ENCODE results near the gene ZKSCAN1.
A peak's percentile ranks its signal among the peaks of the same experiment; 100 is the strongest.
"Not testable (repeated sequence)": the region's sequence is repeated elsewhere in the genome, so short reads cannot be mapped to it uniquely, and the experiment has no call there.

ZKSCAN1 gene

DNA sequence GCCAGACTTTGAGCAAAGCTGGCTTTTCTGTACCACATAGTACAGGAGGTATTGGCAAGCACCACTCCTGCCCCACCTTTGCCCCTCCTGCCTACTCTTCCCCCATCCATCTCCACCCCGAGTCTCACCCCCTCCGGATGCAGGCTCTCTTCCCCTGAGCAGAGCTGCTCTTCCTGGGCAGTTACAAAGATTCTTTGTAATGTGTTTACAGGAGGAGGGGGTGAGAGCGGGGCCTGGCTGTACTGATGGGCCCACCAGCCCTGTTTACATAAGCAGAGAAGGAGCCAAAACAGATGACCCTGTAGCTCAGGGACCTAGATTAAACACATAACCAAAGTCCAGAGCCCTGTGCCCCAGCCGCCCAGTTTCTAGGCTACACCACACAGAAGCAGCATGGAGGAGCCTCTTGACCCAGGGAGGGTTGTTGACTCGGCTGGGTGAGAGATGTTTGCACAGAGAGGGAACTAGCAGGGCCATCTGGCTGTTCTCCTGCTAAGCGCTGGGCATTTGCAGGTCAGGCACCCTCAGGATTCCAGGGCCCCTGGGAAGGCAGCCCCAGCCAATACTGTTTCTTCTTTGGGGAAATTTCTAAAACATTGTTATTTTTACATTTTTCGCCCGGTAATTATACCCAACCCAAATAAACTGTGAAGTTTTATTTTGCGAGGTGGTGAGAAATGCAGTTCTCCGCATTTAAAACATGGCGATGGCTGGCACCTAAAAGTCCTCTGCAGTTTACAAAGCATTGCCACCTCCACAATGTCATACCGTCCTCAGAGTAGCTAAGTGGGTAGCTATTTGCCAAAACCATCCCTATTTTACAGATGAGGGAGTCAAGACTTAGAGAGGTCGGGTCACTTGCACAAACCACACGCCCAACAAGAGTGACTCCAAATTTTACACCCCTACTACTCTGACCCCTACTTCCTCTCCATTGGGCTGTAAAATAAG is 11.4 kb upstream of the ZKSCAN1 start:
- DNase-seq: peak; percentile 87

DNA sequence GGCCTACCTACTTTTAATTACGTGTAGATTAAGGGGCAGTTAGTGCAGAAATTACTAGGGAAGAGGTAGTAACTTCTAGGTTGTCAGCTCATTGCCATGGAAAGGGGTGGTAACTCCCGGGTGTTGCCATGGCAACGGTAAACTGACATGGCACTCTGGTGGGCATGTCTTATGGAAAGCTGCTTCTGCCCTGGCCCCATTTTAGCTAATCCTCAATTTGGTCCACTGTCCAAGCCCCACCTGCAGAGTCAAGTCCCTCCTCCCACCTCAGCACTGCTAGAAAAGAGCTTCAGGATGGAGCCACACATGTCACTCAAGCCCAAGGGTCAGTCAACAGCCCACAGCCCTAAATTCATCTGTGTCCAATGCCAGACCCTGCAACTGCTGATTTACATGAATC is 7.5 kb upstream of the ZKSCAN1 start:
- no peak for DNase-seq

DNA sequence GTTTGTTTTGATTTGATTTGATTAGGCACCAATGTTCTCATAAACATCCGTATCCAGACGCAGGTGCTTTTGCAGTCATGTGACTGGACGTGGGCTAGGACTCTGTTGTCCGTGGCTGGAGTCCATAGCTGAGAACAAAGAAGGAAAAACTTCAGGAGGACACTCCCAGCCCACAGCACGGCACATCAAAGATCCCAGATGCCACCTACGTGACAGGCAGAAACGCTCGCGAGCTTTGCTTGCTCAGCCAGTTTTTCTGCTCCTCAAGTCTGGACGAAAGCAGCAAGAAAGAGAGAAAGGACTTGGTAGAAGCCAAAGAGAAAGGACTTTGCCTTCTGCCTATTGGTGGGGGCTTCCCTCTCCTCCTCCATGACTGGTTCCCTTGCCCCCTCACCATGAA is 6.9 kb upstream of the ZKSCAN1 start:
- no peak for DNase-seq

DNA sequence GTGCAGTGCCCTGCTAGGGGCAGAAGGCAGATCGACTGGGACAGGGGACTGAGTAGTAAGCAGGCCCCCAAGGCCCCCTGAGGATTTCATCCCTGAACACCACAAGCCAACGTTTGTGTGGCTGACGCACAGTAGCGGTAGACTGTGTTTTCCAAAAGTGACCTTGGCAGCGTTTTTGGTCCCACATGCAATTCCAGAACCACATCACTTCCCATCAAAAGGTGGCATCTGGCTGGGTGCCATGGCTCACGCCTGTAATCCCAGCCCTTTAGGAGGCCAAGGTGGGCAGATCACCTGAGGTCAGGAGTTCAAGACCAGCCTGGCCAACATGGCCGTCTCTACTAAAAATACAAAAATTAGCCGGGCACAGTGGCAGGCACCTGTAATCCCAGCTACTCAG is 5.4 kb upstream of the ZKSCAN1 start:
- DNase-seq: not testable (repeated sequence)

DNA sequence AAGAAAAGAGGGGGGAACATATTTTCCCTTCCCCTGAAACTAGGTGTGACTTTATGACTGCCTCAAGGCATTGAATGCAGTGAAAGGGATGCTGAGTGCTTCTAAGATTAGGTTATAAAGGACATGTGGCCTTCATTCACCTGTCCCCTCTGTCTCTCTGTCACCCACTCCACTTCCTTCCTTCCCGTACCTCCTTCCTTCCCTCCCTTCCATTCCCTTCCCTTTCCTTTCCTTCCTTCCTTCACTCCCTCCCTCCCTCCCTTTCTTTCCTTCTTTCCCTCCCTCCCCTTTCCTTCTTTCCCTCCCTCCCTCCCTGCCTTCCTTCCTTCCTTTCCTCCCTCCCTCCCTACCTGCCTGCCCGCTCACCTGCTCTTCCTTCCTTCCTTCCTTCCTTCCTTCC is 4.5 kb upstream of the ZKSCAN1 start:
- DNase-seq: no peak

DNA sequence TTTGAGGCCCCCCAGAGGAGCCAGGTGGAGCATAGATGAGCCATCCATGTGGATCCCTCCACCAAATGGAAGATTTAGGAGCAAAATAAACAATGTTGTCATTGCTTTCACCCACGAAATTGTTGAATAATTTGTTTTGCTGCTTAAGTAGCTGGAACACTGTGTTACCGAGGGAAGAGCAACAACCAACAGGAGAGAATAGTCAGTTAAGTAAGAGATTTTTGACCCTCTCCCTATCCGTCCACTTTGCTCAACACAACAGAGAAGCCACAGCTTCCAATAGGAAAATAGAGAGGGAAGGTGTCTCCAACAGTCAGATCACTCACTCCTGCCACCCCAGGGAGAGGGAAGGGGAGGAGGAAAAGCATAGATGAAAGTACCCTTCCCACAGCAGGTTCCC is 3.9 kb upstream of the ZKSCAN1 start:
- DNase-seq: no peak

DNA sequence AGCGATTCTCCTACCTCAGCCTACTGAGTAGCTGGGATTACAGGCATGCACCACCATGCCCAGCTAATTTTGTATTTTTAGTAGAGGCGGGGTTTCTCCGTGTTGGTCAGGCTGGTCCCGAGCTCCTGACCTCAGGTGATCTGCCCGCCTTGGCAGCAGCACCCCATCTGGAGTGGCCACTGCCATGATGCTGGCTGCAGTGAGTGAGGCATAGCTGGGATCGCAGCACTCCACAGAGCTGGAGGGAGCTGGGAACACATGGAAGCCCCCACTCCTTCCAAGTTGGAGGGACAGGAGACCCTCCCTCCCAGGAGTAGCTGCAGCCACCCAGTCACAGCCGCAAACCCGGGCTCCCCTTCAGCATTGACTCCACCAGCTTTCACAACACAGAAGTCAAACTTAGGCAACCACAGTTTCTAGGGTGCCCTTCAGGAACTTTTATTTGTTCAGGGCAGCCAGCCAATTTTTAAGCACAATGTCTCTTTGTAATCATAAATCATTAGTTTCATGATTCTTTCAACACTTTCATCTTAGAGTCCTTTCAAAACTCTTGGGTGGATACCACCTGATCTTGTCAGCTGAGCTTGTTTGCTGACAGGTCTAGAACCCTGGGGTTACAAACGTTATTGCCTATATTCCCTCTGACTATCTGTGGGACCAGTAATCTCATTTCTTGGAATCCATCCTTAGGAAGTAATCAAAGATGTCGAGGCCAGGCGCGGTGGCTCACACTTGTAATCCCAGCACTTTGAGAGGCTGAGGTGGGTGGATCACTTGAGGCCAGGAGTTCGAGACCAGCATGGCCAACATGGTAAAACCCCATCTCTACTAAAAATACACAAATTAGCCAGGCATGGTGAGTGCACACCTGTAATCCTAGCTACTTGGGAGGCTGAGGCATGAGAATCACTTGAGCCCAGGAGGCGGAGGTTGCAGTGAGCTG is 2.7 kb upstream of the ZKSCAN1 start:
- not testable (repeated sequence) for DNase-seq

DNA sequence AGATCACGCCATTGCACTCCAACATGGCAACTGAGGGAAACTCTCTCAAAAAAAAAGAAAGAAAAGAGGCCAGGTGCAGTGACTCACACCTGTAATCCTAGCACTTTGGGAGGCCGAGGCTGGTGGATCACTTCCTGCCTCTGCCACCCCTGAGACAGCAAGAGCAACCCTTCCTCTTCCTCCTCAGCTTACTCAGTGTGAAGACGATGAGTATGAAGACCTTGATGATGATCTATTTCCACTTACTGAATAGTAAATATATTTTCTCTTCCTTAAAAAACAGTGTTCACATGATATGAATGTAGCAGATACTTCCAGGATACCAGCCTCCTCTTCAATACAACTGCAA is 2.1 kb upstream of the ZKSCAN1 start:
- no peak for DNase-seq

DNA sequence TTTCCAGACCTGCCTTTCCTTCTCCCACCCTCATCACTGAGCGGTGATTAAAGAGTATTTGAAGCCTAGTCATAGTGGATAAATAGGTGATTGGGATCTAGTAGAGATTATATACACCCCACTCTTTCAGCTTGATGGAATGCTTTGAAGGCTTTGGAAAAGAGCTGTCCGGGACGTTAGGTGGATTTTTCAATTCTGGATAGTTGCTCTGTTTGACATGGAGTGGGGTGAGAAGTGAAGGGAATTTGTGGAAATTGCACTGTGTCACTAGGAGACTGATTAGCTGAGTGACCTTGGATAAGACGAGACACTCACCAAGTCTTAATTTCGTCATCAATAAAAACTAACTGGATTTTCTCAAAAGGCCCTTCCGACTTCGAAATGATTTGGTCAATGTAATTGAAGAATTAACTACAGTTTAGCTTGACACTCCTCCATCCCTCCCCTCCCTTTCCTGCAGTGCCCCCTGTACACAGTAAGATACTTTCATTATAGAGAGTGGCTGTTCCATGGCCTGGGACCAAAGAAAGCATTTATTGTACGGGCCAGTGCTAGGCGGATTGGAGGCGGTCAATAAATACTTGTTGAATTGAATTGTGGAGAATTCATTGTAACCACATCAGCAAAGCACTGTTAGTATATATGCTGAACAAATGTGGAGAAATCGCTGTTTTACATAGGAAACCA is 962 bp downstream of the ZKSCAN1 start:
- DNase-seq: no peak

DNA sequence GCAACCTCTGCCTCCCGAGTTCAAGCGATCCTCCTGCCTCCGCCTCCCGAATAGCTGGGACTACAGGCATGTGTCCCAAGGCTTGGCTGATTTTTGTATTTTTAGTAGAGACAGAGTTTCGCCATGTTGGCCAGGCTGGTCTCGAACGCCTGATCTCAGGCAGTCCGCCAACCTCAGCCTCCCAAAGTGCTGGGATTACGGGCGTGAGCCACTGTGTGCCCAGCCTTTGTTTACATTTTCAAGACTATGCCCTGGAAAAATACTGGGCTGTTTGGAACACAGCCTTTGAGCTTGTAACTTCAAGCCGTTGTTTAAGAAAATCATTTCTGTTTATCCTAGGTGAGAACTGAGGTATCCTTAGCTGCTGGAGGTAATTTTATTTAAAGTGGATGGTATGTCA is 1.9 kb downstream of the ZKSCAN1 start:
- no peak for DNase-seq

DNA sequence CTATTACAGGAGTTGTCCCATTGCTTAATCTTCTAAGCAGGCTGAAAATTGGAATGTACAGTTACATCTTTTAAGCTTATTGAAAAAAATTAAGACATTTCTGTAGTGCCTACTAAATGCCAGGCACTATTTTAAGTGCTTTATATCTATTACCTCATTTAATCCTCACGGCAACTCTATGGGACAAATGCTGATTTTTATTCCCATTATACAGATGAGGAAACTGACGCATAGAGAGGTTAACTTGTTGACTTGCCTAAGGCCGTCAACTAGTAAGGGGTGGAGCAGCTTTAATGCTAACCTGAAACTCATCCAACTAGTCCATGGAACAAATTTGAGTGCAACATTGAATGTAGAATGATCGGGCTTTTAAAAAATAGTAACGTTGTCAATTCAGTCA is 2.5 kb downstream of the ZKSCAN1 start:
- no peak for DNase-seq

DNA sequence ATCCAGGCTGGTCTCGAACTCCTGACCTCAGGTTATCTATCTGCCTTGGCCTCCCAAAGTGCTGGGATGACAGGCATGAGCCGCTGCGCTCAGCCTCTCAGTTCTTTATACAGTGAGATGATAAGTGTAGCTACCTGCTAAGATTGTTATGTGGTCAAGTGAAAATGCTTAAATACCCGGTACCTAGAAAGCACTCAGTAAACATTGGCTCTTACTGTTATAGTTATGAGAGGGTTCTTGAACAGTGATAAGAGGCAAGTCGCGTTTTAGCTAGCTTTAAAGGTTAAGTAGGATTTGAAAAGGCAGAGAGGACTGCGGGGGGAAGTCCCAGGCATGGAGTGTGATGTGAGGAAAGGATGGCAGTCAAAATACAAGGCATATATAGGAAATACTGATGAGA is 4.5 kb downstream of the ZKSCAN1 start:
- DNase-seq: no peak

DNA sequence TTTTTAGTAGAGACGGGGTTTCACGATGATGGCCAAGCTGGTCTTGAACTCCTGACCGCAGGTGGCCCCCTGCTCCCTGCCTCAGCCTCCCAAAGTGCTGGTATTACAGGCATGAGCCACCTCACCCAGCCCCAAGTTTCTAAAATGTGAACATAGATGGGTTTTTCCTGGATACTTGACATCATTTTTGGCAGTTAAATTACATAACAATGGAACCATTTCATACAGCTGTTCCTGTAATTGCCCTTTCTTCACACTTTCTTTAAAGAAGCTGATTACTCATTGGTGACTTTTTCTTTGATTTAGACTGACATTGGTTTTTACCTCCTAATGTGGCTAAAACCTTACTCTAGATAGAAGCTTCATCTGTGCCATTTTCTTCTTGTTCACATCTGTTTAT is 5.9 kb downstream of the ZKSCAN1 start:
- DNase-seq: no peak

DNA sequence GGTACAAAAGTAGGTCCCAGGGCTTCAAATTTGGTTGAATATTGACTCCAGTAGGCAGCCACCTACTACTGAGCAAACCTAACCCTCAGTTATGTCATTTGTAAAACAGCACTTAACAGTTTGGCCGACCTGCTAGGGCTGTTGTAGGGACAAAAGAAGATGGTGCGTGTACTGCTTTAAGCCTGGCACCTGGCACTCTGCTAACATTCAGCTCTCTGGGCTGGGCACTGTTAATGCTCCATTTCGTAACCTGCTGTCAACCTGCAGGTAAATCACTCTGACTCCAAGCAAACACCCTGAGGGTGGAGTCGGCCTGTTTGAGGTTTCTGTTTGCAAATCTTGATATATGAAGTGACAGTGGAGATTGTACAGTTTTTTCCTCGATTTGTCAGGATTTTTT is 7.2 kb downstream of the ZKSCAN1 start:
- DNase-seq: no peak

DNA sequence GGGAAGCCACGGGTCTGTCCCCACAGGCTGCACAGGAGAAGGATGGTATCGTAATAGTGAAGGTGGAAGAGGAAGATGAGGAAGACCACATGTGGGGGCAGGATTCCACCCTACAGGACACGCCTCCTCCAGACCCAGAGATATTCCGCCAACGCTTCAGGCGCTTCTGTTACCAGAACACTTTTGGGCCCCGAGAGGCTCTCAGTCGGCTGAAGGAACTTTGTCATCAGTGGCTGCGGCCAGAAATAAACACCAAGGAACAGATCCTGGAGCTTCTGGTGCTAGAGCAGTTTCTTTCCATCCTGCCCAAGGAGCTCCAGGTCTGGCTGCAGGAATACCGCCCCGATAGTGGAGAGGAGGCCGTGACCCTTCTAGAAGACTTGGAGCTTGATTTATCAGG is 8.1 kb downstream of the ZKSCAN1 start:
- DNase-seq: no peak

DNA sequence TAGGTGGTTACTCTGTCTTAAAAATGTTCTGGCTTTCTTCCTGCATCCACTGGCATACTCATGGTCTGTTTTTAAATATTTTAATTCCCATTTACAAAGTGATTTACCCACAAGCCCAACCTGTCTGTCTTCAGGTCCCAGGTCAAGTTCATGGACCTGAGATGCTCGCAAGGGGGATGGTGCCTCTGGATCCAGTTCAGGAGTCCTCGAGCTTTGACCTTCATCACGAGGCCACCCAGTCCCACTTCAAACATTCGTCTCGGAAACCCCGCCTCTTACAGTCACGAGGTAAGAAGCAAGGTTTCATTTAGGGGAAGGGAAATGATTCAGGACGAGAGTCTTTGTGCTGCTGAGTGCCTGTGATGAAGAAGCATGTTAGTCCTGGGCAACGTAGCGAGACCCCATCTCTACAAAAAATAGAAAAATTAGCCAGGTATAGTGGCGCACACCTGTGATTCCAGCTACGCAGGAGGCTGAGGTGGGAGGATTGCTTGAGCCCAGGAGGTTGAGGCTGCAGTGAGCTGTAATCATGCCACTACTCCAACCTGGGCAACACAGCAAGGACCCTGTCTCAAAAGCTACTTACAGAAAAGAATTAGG is 8.7 kb downstream of the ZKSCAN1 start:
- DNase-seq: no peak

DNA sequence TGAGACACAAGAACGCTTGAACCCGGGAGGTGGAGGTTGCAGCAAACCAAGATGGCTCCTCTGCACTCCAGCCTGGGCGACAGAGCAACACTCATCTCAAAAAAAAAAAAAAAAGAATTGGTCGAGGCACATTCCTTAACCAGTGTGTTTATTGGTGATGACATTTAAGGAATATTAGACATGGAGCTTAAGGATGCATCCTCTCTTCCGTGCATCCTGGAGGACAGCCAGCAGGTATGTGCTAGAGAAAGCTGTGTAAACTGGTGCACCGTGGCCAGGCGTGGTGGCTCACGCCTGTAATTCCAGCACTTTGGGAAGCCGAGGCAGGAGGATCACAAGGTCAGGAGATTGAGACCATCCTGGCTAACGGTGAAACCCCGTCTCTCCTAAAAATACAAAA is 11.8 kb downstream of the ZKSCAN1 start:
- no peak for DNase-seq

DNA sequence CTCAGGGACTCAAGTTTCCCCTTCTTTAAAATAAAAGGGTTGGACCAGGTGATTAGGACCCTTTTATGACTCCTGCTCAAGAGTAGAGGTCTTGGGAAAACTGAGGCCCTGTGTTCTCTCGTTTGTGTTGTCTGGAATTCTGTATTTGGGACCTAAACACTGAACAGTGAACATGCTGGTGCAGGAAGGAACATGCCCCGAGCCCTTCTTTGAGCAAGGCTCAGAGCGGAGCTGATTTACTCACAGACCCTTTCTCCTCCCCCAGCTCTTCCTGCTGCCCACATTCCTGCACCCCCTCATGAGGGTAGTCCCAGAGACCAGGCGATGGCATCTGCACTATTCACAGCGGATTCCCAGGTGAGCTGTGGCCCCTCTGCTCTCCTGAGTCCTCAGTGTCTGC is 14.2 kb downstream of the ZKSCAN1 start:
- no peak for DNase-seq

DNA sequence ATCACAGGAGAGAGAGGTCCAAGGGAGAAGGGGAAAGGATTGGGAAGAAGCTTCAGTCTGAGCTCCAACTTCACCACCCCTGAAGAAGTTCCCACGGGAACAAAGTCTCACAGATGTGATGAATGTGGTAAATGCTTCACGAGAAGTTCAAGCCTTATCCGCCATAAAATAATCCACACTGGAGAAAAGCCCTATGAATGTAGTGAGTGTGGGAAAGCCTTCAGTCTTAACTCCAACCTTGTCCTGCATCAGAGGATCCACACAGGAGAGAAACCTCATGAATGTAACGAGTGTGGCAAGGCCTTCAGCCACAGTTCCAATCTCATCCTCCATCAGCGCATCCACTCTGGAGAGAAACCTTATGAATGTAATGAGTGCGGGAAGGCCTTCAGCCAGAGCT is 18.1 kb downstream of the ZKSCAN1 start:
- DNase-seq: no peak

DNA sequence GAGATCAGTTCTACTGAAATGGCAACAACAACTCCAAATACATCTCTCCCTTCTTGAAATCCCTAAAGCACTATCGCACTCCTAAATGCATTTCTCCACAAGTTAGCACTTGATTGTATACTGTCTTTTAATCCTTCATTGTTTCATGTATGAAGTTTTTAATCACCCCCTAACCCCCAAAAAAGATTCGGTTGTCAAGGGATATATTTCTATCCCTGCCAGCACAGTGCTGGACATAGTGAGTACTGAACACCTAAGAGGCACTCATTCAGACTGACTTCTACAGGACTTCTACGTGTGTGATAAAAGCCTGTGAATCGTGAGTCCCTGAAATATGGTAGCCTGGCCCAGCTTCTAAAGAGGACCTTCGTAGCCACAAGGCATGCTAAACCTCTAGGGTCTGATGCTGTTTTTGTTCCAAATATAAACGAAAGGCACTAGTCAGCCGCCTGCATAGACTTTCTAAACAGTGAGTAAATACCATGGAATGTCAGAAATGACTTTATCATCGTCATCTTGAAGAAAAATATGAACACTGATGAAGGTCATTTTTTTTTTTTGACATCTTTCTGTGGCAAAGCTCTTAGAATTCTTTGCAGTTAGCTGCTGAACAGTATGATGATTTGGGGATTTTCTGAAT is 19.6 kb downstream of the ZKSCAN1 start:
- DNase-seq: no peak

DNA sequence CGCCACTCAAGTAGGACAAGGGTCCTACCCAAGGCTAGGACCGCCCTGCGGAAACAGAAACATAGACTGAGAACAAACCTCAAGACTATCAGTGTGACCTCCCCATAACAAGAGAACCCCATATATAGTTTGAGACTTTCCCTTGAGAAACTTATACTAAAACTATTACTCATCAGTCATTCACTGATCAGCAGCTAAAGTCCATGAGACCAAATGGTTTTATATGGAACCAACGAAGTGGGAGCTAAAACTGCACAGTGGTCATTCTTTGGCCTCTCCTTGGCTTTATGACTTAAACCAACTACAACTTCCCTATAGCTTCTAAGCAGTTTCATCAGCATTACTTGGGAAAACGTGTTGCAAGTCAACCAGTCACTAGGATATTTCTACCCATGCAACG is 20.5 kb downstream of the ZKSCAN1 start:
- no peak for DNase-seq

DNA sequence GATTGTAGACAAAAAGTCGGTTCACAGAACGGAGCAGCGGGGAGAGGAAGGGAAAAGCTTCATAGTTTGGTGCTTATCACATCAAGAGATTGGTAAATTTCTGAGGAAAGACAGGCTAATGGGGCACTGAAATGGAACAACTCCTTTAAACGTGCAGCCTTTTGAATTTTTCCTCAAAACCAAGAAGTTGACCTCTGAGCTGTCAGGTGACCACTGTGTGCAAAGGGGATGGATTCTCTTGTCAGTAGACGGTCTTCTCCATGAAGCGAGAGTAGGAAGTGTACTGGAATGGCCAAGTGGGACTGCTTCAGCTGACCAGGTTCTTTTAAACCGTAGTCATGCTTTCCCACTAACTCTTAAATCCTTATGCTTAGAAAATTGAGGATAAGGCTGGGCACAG is 22.9 kb downstream of the ZKSCAN1 start:
- DNase-seq: no peak

DNA sequence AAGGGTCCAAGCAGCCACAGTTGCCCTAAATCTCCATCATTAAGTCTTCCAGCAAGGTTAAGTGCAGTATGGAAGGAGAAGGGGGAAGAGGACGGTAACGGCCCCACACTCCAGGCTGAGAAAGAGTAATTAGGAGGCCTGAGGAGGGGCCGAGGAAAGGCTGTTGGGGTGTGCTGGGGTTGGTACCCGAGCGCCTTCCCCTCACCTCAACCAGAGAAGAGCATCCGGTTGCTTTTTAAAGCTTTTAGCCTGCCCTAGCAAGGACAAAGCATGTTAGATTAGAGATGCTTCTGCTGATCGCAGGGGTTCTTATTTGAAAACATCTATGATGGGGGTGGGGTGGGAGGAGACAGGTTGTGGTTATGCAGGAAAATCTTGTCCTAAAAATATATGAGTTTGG is 25.2 kb downstream of the ZKSCAN1 start:
- DNase-seq: no peak

All from NCI-H146 (cell line).